Psoas muscle (tissue), 8 donors: Measurements from ENCODE around the gene LETMD1. TPM values are rescaled to one million over a fixed set of nuclear protein-coding genes. Genes with fewer than 3 reads are reported as not detected.

ENCODE experiments used
- ATAC-seq, 4 donors: fragments of 200-7000 bp; cut with Tn5 transposase; one replicate each; pipeline ENCODE4 v1.9.1; 2020; ENCODE audit warnings: moderate library complexity in 3 of 4, mild to moderate bottlenecking in 2 of 4
- DNase-seq, 2 donors: peaks; one replicate each; pipeline ENCODE4 v3.0.0-alpha.2; 2020
- H3K27ac ChIP-seq: fragments of 200-600 bp; one replicate; pipeline ENCODE4 v1.8.0; 2022
- H3K27me3 ChIP-seq, 3 donors: fragments of 200-600 bp in 1 of 3; one replicate each; pipeline versions ENCODE4 v1.6.1 to v1.8.0; 2013 to 2022; ENCODE audit warnings: low read length in 2 of 3, mild to moderate bottlenecking in 2 of 3, moderate library complexity in 1 of 3; ENCODE audit not compliant: insufficient read depth in 3 of 3
- H3K36me3 ChIP-seq, 2 donors: fragments of 200-600 bp in 1 of 2; one replicate each; pipeline versions ENCODE4 v1.6.1 to v1.8.0; 2013 to 2022; ENCODE audit warnings: low read depth in 1 of 2, mild to moderate bottlenecking in 1 of 2, moderate library complexity in 1 of 2; ENCODE audit not compliant: insufficient read depth in 1 of 2
- H3K4me1 ChIP-seq: fragments of 200-600 bp; one replicate; pipeline ENCODE4 v1.8.0; 2022
- H3K4me3 ChIP-seq: fragments of 200-600 bp; one replicate; pipeline ENCODE4 v1.8.0; 2022; ENCODE audit warnings: mild to moderate bottlenecking
- H3K9me3 ChIP-seq: fragments of 200-600 bp; one replicate; pipeline ENCODE4 v1.8.0; 2022
- CTCF ChIP-seq: fragments of 200-600 bp; IDR thresholded peaks from one replicate; pipeline ENCODE4 v1.8.0; 2022; ENCODE audit warnings: antibody characterized with exemption
- WGBS, 3 donors: extraction: QIAGEN DNeasy Blood & Tissue Kit; methylation state at CpG; one replicate each; pipeline versions ENCODE4 v1.1.6 to v1.1.7; 2013; 5-methylcytosine and 5-hydroxymethylcytosine counted together
- intact Hi-C, 2 donors: fragments of 100-400 bp; cut with DNase I; formaldehyde crosslinking; loops; one replicate each; pipeline versions ENCODE4 v1.11.0 to v1.14.2; 2022
- polyA plus RNA-seq, 3 donors: library from polyadenylated mRNA; stranded (reverse); fragments of 200-250 nt; gene quantifications; one replicate each; pipeline ENCODE4 v1.2.3, GENCODE V29; 2013
- total RNA-seq, 4 donors: library from RNA; stranded (reverse); fragmentation: NEBNext Ultra II Directional in 2 of 4; extraction: Animal tissue kit (Norgen Biotek cat#: 25700) in 2 of 4; gene quantifications; one replicate each; pipeline versions ENCODE4 v1.2.1 to v1.2.4, GENCODE V29; 2021 to 2023
- donor health status: healthy with polysubstance abuse.
- donor health status: DM: no; HTN: no; CAD: no; lungs with moderate emphysema.
- donor health status: Bipolar disorder and iron deficiency.
- donor health status: healthy.
- donor health status: DM: yes; HTN: yes; CAD: no.
- donor health status: DM: no; HTN: no; CAD: no.
- donor health status: DM: no; HTN: no; CAD: no.
- donor health status: DM: yes; HTN: yes; CAD: no.

LETMD1 gene
- total and polyA plus RNA-seq, 7 donors = 17.4 to 41.5 (median 27.7) TPM

- H3K4me1 ChIP-seq = peaks cover 28% of the 10 kb centered on the region
- 40 to 56% (median 52%) methylated on average over 4 of the region's 4 CpGs for WGBS, 3 donors
- intact Hi-C loops = no loop called here
- peak overlapping the region; percentile 90 for H3K27ac ChIP-seq
- H3K36me3 ChIP-seq = no peaks in the 10 kb centered on the region
- ATAC-seq (no peak), DNase-seq (no peak)
- H3K9me3 ChIP-seq = no peaks in the 10 kb centered on the region
- H3K27me3 ChIP-seq = no peaks in the 10 kb centered on the region
- peak overlapping the region; percentile 72 for H3K4me3 ChIP-seq
- no peak for TF ChIP-seq CTCF
Observed at GRCh38 chr12:51023625-51024382, 24.3 kb upstream of the LETMD1 start.

DNA sequence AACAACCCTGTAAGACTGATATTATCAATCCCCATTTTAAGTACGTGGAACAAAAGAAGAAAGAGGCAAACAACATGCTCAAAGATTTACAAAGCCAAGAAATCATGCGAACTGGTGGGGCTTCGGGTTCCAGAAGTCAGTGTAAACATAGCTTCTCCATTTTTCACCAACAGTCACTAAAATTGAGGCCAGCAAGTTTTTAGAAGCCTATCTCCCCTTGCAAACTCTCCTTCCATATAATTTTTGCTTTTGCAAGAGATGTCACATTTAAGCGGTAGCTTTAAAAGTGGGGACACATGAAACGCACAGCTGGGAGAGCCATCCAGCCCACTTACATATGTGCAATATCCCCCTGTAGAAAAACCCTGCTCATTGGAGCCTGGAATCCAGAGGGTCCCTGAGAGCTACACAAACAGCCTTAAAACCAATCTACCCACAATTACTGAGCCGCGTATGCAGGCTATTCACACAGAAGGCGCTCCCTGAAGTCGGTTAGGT lies 22.7 kb upstream of the LETMD1 start:
- Histone ChIP-seq H3K27me3 (no peaks in the 10 kb centered on the region), H3K4me1 (peaks cover 28% of the 10 kb centered on the region), H3K36me3 (no peaks in the 10 kb centered on the region), H3K4me3 (peak overlapping the region; percentile 72), H3K9me3 (no peaks in the 10 kb centered on the region), H3K27ac (peak overlapping the region; percentile 90)
- 10 to 12% (median 10%) methylated on average over 9 of the region's 9 CpGs for WGBS, 3 donors
- no peak for TF ChIP-seq CTCF
- intact Hi-C loops = no loop called here
- ATAC-seq (no peak), DNase-seq (no peak)

DNA sequence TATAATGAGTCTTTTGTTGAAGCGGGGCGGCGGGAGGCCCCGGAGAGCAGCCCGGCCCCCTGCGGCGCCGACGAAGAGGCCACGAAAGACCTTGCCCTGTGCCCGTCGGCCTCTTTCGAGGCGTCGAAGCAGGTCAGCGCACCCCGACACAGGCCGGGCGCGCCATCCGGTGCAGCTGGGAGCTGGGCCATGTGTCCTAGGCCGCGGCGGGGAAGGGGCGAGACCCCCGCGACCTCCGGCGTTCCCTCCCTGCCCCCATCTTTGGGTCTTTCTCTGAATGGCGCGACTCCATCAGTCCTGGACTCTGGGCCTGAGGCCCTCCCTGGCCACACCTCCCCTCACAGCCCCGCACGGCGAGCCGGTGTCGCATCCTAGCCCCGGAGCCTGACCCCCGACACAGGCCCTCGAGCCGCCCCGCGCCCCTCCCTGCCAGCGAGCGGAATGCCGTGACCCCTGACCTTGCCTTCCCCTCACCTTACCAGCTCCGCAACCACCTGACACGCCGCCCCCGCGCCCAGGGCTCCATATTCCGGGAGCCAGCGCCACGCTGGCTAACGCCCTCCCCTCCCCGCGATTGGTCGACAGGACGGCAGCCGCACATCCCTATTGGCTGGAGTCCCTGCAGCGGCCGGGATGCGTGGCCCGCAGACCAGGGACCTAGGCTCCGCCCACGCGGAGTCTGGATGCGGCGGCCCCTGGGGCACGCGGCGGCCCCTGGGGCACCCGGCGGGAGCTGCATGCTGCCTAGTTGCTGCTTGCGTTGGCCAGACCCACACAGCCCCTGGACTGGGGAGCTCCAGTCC lies 22.1 kb upstream of the LETMD1 start, which contains the start of gene SLC11A2:
TSS of gene SLC11A2 (minus strand) at position 549 of the 803 bp plus-strand sequence. CDS start 15,656 bp downstream, outside the sequence.
- no peaks in the 10 kb centered on the region for H3K27me3 ChIP-seq
- WGBS, 3 donors = 1% methylated on average over 60 to 74 of the region's 74 CpGs
- peak within 1 kb of the TSS; percentile 90 for H3K27ac ChIP-seq
- peak; percentile 96 to 98 for DNase-seq
- peak; percentile 13 for TF ChIP-seq CTCF
- H3K9me3 ChIP-seq = no peaks in the 10 kb centered on the region
- H3K36me3 ChIP-seq = no peaks in the 10 kb centered on the region
- intact Hi-C loops = no loop called here
- peaks cover 24% of the 10 kb centered on the region for H3K4me1 ChIP-seq
- peak; percentile 93 to 97 (median 94) for ATAC-seq
- H3K4me3 ChIP-seq = peak within 1 kb of the TSS; percentile 72

DNA sequence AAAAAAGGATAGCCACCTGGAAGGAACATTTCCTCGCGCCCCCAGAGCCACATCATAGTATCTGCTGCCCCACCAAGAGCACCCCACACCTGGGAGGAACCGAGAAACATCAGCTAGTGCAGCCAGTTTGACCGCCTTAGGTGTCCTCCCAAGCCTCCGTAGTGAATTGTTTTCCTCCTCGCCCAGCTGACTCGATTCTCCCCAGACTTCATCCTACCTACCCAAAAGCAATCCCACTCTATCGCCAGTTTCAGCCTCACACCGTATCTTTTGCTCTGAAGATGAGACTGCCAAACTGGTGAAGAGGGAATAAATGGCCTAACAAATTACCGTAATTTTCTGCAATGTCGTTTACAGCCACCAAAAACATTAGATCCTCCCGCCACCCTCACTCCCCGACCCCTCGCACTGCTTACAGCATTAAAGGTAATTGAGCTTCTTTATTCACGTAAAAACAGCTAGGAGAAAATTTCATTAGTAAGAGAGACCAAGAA lies 20.7 kb upstream of the LETMD1 start:
- DNase-seq (no peak), ATAC-seq (no peak)
- Histone ChIP-seq H3K27ac (no peak overlapping the region), H3K27me3 (no peaks in the 10 kb centered on the region), H3K36me3 (no peaks in the 10 kb centered on the region), H3K4me1 (peaks cover 14% of the 10 kb centered on the region), H3K4me3 (no peak overlapping the region), H3K9me3 (no peaks in the 10 kb centered on the region)
- intact Hi-C loops = no loop called here
- TF ChIP-seq CTCF = no peak
- WGBS, 3 donors = 89 to 91% (median 90%) methylated on average over 14 to 15 of the region's 15 CpGs
